HepG2 (cell line): ENCODE data around the gene BTBD19. TPM values are rescaled to one million over a fixed set of nuclear protein-coding genes. Genes with fewer than 3 reads are reported as not detected.

Source experiments
- ATM ChIP-seq: fragments of 450-650 bp; IDR thresholded peaks from 2 replicates; pipeline ENCODE4 v1.7.1; 2017; ENCODE audit warnings: mild to moderate bottlenecking, borderline replicate concordance
- BCL6 ChIP-seq: IDR thresholded peaks from 2 replicates; pipeline ENCODE4 v1.6.1; 2016; ENCODE audit warnings: missing genetic modification reagents, missing compliant biosample characterization
- ETV5 ChIP-seq: IDR thresholded peaks from 2 replicates; pipeline ENCODE4 v1.6.1; 2018; ENCODE audit warnings: missing biosample characterization, missing genetic modification reagents, inconsistent platforms, borderline replicate concordance
- HOXD1 ChIP-seq: sonication (generic); formaldehyde crosslinking; IDR thresholded peaks from 2 replicates; pipeline ENCODE4 v1.5.0; 2020; ENCODE audit warnings: missing genetic modification reagents
- KDM6A ChIP-seq: IDR thresholded peaks from 2 replicates; pipeline ENCODE4 v1.6.1; 2016; ENCODE audit warnings: low read depth
- MEIS1 ChIP-seq: sonication (generic); formaldehyde crosslinking; IDR thresholded peaks from 2 replicates; pipeline ENCODE4 v1.9.0; 2021; ENCODE audit warnings: mild to moderate bottlenecking, missing genetic modification reagents, moderate library complexity, borderline replicate concordance
- MYNN ChIP-seq: sonication (generic); formaldehyde crosslinking; IDR thresholded peaks from 2 replicates; pipeline ENCODE4 v1.4.0; 2020; ENCODE audit warnings: mild to moderate bottlenecking, low read depth, missing genetic modification reagents
- NR2F2 ChIP-seq: IDR thresholded peaks from 2 replicates; pipeline ENCODE4 v1.6.1; 2012; ENCODE audit warnings: low read depth, inconsistent platforms, borderline replicate concordance
- REL ChIP-seq: sonication (generic); formaldehyde crosslinking; conservative IDR thresholded peaks from 2 replicates; pipeline ENCODE4 v1.8.0; 2022; ENCODE audit warnings: mild to moderate bottlenecking, missing genetic modification reagents, moderate library complexity
- STAG1 ChIP-seq: sonication (generic); formaldehyde crosslinking; IDR thresholded peaks from 2 replicates; pipeline ENCODE4 v1.4.0; 2020; ENCODE audit warnings: missing genetic modification reagents
- TEAD2 ChIP-seq: sonication (generic); formaldehyde crosslinking; IDR thresholded peaks from 2 replicates; pipeline ENCODE4 v1.9.0; 2021; ENCODE audit warnings: missing genetic modification reagents
- TOE1 ChIP-seq: sonication (generic); formaldehyde crosslinking; IDR thresholded peaks from 2 replicates; pipeline ENCODE4 v1.4.0; 2020; ENCODE audit warnings: mild to moderate bottlenecking, missing genetic modification reagents
- U2AF1 ChIP-seq: fragments of 200-400 bp; formaldehyde crosslinking; optimal IDR thresholded peaks from 2 replicates; pipeline ENCODE3; 2017; ENCODE audit warnings: mild to moderate bottlenecking, low read depth, low read length
- ZIK1 ChIP-seq: sonication (generic); formaldehyde crosslinking; IDR thresholded peaks from 2 replicates; pipeline ENCODE4 v1.5.0; 2020; ENCODE audit warnings: mild to moderate bottlenecking, low read depth, missing genetic modification reagents, borderline replicate concordance
- ZNF460 ChIP-seq: sonication (generic); formaldehyde crosslinking; IDR thresholded peaks from 2 replicates; pipeline ENCODE4 v1.5.1; 2020; ENCODE audit warnings: missing genetic modification reagents, mild to moderate bottlenecking, borderline replicate concordance
- ZNF674 ChIP-seq: sonication (generic); formaldehyde crosslinking; IDR thresholded peaks from 2 replicates; pipeline ENCODE4 v1.5.0; 2020; ENCODE audit warnings: low read depth, mild to moderate bottlenecking, missing genetic modification reagents
- ZNF737 ChIP-seq: sonication (generic); formaldehyde crosslinking; IDR thresholded peaks from 2 replicates; pipeline ENCODE4 v1.5.0; 2020; ENCODE audit warnings: missing genetic modification reagents, mild to moderate bottlenecking, borderline replicate concordance
- polyA plus RNA-seq, 8 experiments: library from polyadenylated mRNA; depleted of rRNA in 3 of 8; stranded (reverse) in 7 of 8; unstranded in 1 of 8; fragments of >200 nt; fragmentation: Illumina TruSeq in 4 of 8; extraction: Trizol in 4 of 8; gene quantifications; 2 replicates each; pipeline versions ENCODE4 v1.2.1 to v1.2.3, GENCODE V29; 2011 to 2016; ENCODE audit warnings: low read depth in 4 of 8, missing spikeins in 1 of 8, mixed read lengths in 1 of 8; ENCODE audit not compliant: insufficient read depth in 1 of 8
- total RNA-seq, 5 experiments: library from RNA; depleted of rRNA; stranded (reverse); fragments of >200 nt; fragmentation: Illumina TruSeq; extraction: Trizol; gene quantifications; 2 replicates each; pipeline ENCODE4 v1.2.3, GENCODE V29; 2016; ENCODE audit warnings: low read depth in 1 of 5
- TF ChIP-seq, protein P1 (sequence below), 2 experiments: sonication (generic) in 1 of 2; formaldehyde crosslinking in 1 of 2; IDR thresholded peaks; 2 replicates each; pipeline versions ENCODE4 v1.5.1 to v1.6.1; 2011 to 2020; ENCODE audit warnings: borderline replicate concordance in 1 of 2, low read depth in 1 of 2, low read length in 1 of 2, mild to moderate bottlenecking in 1 of 2, missing genetic modification reagents in 1 of 2, moderate library complexity in 1 of 2
- TF ChIP-seq, protein P2 (sequence below): sonication (generic); formaldehyde crosslinking; IDR thresholded peaks from 2 replicates; pipeline ENCODE4 v1.4.0; 2020; ENCODE audit warnings: mild to moderate bottlenecking, missing genetic modification reagents
- TF ChIP-seq, protein P3 (sequence below): sonication (generic); formaldehyde crosslinking; IDR thresholded peaks from 2 replicates; pipeline ENCODE4 v1.5.0; 2020; ENCODE audit warnings: mild to moderate bottlenecking, missing genetic modification reagents
- TF ChIP-seq, protein P4 (sequence below): IDR thresholded peaks from 2 replicates; pipeline ENCODE4 v1.6.1; 2016; ENCODE audit warnings: missing compliant biosample characterization, missing genetic modification reagents, borderline replicate concordance

Gene BTBD19
- total and polyA plus RNA-seq, 2 of the 13 experiments (the other 11 are each of a cell fraction or from before 2014, with no cell fraction given) = 2.7 to 6.7 TPM

DNA sequence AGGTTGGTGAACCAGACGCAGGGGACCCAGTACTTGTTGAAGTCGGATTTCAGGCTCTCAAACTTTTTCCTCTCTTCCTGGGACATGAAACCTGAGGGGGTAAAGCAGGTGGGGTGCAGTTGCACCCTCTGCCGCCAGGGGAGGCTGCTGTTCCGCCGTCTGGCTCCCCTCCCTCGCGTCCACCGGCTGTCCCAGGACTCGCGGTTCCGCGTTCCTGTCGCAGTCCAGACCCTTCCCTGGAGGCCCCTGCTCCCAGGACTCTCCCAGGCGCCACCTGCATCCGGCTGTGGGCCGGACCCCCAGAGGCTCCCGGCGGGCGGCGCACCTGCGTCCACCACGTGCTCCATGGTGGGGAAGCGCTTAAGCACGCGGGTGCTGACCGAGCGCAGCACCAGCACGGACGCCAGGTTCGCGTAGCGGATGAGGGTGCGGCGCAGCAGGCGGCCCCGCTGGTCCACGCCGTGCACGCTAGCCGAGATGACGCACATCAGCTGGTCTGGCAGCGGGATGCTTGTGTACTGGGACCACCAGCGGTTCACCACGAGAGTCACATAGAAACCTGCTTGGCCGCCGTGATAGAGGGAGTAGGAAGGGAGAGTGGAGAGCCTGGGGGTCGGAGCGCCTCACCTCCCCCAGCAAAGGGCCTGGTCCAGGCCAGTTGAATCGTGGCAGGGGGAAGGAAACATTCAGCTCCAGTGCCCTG is 22.0 kb upstream of the BTBD19 start (continued):
- TF ChIP-seq, protein P1, sequence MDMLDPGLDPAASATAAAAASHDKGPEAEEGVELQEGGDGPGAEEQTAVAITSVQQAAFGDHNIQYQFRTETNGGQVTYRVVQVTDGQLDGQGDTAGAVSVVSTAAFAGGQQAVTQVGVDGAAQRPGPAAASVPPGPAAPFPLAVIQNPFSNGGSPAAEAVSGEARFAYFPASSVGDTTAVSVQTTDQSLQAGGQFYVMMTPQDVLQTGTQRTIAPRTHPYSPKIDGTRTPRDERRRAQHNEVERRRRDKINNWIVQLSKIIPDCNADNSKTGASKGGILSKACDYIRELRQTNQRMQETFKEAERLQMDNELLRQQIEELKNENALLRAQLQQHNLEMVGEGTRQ (IDR thresholded peaks at IDR 0.05; ENCODE audit: low read depth, low read length) = no peak
- TF ChIP-seq, protein P1 (CRISPR knock-in tag; IDR thresholded peaks at IDR 0.05; ENCODE audit: borderline replicate concordance) = 0 out of 2 replicates have a peak, but pooled peaks have one; percentile 17
- TF ChIP-seq, protein P2, sequence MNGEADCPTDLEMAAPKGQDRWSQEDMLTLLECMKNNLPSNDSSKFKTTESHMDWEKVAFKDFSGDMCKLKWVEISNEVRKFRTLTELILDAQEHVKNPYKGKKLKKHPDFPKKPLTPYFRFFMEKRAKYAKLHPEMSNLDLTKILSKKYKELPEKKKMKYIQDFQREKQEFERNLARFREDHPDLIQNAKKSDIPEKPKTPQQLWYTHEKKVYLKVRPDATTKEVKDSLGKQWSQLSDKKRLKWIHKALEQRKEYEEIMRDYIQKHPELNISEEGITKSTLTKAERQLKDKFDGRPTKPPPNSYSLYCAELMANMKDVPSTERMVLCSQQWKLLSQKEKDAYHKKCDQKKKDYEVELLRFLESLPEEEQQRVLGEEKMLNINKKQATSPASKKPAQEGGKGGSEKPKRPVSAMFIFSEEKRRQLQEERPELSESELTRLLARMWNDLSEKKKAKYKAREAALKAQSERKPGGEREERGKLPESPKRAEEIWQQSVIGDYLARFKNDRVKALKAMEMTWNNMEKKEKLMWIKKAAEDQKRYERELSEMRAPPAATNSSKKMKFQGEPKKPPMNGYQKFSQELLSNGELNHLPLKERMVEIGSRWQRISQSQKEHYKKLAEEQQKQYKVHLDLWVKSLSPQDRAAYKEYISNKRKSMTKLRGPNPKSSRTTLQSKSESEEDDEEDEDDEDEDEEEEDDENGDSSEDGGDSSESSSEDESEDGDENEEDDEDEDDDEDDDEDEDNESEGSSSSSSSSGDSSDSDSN (CRISPR knock-in tag) = peak; percentile 72
- TF ChIP-seq ETV5 = peak; percentile 66
- no peak for TF ChIP-seq ZNF674 (CRISPR knock-in tag)
- no peak for TF ChIP-seq ZNF737
- no peak for TF ChIP-seq HOXD1 (CRISPR knock-in tag)
- TF ChIP-seq ZNF460 (CRISPR knock-in tag) = no peak
- TF ChIP-seq REL (CRISPR knock-in tag) = no peak
- TF ChIP-seq U2AF1 = no peak
- no peak for TF ChIP-seq KDM6A (CRISPR knock-in tag)
- no peak for TF ChIP-seq TOE1 (CRISPR knock-in tag)
- TF ChIP-seq NR2F2 = no peak
- 0 out of 2 replicates have a peak, but pooled peaks have one; percentile 70 for TF ChIP-seq ZIK1 (CRISPR knock-in tag)
- no peak for TF ChIP-seq ATM
- TF ChIP-seq STAG1 (CRISPR knock-in tag) = peak; percentile 78
- TF ChIP-seq, protein P3, sequence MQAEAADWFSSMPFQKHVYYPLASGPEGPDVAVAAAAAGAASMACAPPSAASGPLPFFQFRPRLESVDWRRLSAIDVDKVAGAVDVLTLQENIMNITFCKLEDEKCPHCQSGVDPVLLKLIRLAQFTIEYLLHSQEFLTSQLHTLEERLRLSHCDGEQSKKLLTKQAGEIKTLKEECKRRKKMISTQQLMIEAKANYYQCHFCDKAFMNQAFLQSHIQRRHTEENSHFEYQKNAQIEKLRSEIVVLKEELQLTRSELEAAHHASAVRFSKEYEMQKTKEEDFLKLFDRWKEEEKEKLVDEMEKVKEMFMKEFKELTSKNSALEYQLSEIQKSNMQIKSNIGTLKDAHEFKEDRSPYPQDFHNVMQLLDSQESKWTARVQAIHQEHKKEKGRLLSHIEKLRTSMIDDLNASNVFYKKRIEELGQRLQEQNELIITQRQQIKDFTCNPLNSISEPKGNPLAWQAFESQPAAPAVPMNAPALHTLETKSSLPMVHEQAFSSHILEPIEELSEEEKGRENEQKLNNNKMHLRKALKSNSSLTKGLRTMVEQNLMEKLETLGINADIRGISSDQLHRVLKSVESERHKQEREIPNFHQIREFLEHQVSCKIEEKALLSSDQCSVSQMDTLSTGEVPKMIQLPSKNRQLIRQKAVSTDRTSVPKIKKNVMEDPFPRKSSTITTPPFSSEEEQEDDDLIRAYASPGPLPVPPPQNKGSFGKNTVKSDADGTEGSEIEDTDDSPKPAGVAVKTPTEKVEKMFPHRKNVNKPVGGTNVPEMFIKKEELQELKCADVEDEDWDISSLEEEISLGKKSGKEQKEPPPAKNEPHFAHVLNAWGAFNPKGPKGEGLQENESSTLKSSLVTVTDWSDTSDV (CRISPR knock-in tag) = no peak
- peak; percentile 19; the same call in 1 of the 2 replicates for TF ChIP-seq BCL6
- TF ChIP-seq MYNN (CRISPR knock-in tag) = no peak
- no peak for TF ChIP-seq TEAD2 (CRISPR knock-in tag)
- TF ChIP-seq, protein P4, sequence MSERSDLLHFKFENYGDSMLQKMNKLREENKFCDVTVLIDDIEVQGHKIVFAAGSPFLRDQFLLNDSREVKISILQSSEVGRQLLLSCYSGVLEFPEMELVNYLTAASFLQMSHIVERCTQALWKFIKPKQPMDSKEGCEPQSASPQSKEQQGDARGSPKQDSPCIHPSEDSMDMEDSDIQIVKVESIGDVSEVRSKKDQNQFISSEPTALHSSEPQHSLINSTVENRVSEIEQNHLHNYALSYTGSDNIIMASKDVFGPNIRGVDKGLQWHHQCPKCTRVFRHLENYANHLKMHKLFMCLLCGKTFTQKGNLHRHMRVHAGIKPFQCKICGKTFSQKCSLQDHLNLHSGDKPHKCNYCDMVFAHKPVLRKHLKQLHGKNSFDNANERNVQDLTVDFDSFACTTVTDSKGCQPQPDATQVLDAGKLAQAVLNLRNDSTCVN (CRISPR knock-in tag) = no peak
- TF ChIP-seq MEIS1 = no peak
